Kidney epithelial cell (primary cell): Measurements from ENCODE around the gene PIRT. TPM values are rescaled to one million over a fixed set of nuclear protein-coding genes. Genes with fewer than 3 reads are reported as not detected.

Experiments used
- DNase-seq: peaks from one replicate; pipeline ENCODE4 v3.0.0-alpha.2; 2010; ENCODE audit warnings: low read depth
- H3K27me3 ChIP-seq: 2 replicates; pipeline ENCODE4 v1.6.0; 2011; ENCODE audit warnings: low read length; ENCODE audit not compliant: control insufficient read depth, insufficient read depth
- H3K36me3 ChIP-seq: 2 replicates; pipeline ENCODE4 v1.5.1; 2011; ENCODE audit warnings: low read length; ENCODE audit not compliant: control insufficient read depth, insufficient read depth
- H3K4me3 ChIP-seq: 2 replicates; pipeline ENCODE4 v1.5.1; 2011; ENCODE audit warnings: low read depth, mild to moderate bottlenecking, control low read depth, low read length
- total RNA-seq: library from RNA; depleted of rRNA; stranded (reverse); fragments of >200 nt; gene quantifications from 2 replicates; pipeline ENCODE4 v1.2.3, GENCODE V29; 2015
- TF ChIP-seq, protein P1 (sequence below): IDR thresholded peaks from 2 replicates; pipeline ENCODE4 v1.5.1; 2011; ENCODE audit warnings: mild to moderate bottlenecking, moderate library complexity, low read length, control low read depth, inconsistent platforms; ENCODE audit not compliant: insufficient read depth, poor library complexity, severe bottlenecking

PIRT gene
- total RNA-seq, 1 donor from 2014 or later: not detected

DNA sequence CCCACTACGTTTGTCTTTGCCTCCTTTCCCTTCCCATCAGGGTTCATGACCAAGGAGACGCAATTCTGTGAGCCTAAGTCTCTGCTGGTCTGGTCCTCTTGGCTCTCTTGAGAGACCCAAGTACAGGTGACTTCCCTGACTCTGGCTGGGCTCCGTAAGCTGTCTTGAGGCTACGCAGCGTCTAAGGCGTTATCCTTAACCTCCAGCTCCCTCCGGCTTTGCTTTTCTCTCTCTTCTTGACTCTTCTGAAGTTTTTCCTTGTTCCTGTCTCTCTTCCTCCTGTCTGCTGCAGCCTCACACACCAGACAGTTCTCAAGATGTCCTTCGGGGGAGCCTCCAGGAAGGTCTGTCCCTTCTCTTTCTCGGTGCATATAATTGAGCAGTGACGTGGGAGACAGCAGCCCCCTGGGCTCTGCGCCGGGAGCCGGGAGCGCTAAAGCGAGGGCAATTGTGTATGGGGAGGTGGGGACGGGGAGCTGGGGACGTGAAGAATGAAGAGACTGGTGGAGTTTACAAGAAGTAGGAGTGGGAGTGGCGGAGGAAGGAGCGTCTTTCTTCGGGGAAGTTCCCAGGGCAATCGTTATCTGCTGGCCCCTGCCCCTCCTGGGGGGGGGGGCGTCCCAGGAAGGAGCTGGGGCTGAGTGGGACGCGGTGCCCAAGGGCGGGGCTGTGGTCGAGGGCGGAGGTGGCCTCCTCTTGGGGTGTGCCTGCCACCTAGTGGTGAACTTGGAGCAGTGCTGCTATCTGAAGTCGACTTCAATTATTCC, 6.9 kb upstream of the PIRT start:
- H3K27me3 ChIP-seq: peaks cover 11% of the 10 kb centered on the region
- H3K4me3 ChIP-seq: peak overlapping the region; percentile 33
- no peak for DNase-seq
- no peaks in the 10 kb centered on the region for H3K36me3 ChIP-seq
- TF ChIP-seq, protein P1, sequence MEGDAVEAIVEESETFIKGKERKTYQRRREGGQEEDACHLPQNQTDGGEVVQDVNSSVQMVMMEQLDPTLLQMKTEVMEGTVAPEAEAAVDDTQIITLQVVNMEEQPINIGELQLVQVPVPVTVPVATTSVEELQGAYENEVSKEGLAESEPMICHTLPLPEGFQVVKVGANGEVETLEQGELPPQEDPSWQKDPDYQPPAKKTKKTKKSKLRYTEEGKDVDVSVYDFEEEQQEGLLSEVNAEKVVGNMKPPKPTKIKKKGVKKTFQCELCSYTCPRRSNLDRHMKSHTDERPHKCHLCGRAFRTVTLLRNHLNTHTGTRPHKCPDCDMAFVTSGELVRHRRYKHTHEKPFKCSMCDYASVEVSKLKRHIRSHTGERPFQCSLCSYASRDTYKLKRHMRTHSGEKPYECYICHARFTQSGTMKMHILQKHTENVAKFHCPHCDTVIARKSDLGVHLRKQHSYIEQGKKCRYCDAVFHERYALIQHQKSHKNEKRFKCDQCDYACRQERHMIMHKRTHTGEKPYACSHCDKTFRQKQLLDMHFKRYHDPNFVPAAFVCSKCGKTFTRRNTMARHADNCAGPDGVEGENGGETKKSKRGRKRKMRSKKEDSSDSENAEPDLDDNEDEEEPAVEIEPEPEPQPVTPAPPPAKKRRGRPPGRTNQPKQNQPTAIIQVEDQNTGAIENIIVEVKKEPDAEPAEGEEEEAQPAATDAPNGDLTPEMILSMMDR: peak; percentile 91

DNA sequence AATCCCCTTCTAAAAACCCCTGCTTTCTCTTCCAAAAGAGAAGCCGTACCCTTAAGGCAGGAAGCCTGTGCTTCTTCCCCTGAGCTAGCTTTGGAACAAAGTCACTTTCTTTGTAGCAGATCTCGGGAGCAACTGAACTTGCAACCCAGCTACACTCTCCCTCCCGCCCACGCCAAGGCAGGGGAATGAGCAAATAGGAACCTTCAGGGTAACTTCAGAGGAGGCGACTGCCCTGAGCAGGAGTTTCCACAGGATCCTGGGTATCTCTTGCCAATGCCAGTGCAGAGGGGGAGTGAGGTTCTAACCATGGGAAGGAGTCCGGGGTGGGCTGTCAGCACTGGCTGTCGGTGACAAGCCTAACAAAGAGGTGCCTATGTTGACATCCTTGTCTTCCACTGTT, 5.9 kb upstream of the PIRT start:
- peaks cover 11% of the 10 kb centered on the region for H3K27me3 ChIP-seq
- H3K36me3 ChIP-seq: no peaks in the 10 kb centered on the region
- TF ChIP-seq, protein P1: no peak
- DNase-seq: no peak
- H3K4me3 ChIP-seq: no peak overlapping the region

DNA sequence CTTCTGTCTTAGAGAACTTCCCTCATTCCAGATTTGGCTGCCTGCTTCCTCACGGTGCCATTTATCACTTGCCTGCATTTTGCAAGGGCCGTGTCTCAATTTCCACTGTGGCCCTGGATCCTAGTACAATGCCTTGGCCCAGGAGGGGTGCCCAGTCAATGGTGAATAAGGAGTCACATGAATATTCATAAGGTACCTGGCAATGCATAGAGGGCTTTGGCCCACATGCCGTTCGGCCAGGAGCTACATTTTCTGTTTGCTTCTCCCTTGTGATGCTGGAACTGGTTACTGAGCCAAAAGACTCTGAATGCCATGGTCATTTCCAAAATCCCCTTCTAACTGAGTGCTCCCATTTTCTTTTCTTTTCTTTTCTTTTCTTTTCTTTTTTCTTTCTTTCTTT, 4.8 kb upstream of the PIRT start:
- Histone ChIP-seq H3K36me3 (no peaks in the 10 kb centered on the region), H3K4me3 (no peak overlapping the region), H3K27me3 (peaks cover 11% of the 10 kb centered on the region)
- no peak for DNase-seq
- TF ChIP-seq, protein P1: no peak

- H3K36me3 ChIP-seq: no peaks in the 10 kb centered on the region
- no peak for DNase-seq
- no peak overlapping the region for H3K4me3 ChIP-seq
These were observed 795 bp upstream of the PIRT start for GRCh38 chr17:10838682-10839081.

DNA sequence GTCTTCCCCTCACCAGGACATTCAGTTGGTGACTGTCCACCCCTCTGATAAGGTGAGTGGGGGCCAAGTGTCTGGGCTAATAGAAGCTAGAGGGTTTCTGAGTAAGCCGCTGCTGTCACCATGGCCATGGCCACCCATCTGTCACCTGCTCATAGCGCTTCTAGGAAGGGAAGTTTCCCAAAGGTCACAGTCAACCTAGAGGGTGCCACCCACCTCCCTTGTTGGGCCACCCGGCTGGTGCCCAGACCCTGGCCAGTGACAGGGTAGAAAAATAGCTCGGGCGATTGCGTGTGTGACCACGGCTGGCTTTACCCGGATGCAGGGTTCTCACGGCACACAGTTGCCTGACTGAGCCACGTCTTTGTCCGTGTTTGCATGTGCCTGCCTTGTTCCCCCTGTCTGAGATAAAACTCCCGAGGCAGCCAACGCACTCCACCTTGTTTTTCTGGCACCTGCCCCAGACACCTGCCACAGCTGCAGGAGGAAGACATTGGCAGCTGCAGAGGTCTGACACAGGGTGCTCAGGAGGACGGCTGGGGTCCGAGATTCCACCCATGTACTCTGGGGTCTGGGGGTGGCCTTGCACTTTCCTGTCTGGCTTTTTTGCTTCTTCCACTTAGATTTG, 809 bp downstream of the PIRT start:
- no peak overlapping the region for H3K4me3 ChIP-seq
- no peak for DNase-seq
- H3K36me3 ChIP-seq: no peaks in the 10 kb centered on the region
- no peaks in the 10 kb centered on the region for H3K27me3 ChIP-seq
- TF ChIP-seq, protein P1: no peak

More at GRCh38 chr17:10838682-10839081, 795 bp upstream of the PIRT start:
- H3K27me3 ChIP-seq: peaks cover 4% of the 10 kb centered on the region
- TF ChIP-seq, protein P1: no peak
